ENCODE results near the gene LKAAEAR1. TPM values are rescaled to one million over a fixed set of nuclear protein-coding genes. Genes with fewer than 3 reads are reported as not detected.

LKAAEAR1 gene
- total and polyA plus RNA-seq, 2 of the 4 experiments (the other 2 are of a cell fraction) = 0.21 TPM; not detected in 1

GRCh38 chr20:64077876-64078551 lies 6.2 kb downstream of the LKAAEAR1 start:
- Histone ChIP-seq H2BK5ac (ENCODE audit: low read depth, low read length, poor library complexity, severe bottlenecking) (no peak overlapping the region), H3K23ac (ENCODE audit: low read depth, low read length) (no peak overlapping the region), H3K14ac (replicated peaks; ENCODE audit: low read depth, low read length) (no peak overlapping the region), H2BK15ac (ENCODE audit: low read depth, low read length) (no peak overlapping the region), H3K9me3 (ENCODE audit: control insufficient read depth, insufficient read depth, low read length) (no peaks in the 10 kb centered on the region), H3K4me3 (ENCODE audit: insufficient read depth, low read depth, low read length) (no peak overlapping the region), H3K56ac (ENCODE audit: extremely low read depth, insufficient read depth, low read length) (no peak overlapping the region), H4K91ac (ENCODE audit: insufficient read depth, low read depth, low read length) (no peak overlapping the region), H4K8ac (ENCODE audit: low read depth in 2 of 2, low read length in 2 of 2) (no peak overlapping the region), H4K20me1 (ENCODE audit: insufficient read depth, low read length) (peaks cover 6% of the 10 kb centered on the region), H2BK20ac (ENCODE audit: low read depth, low read length) (no peak overlapping the region), H3K79me1 (ENCODE audit: low read depth in 1 of 2, low read length in 2 of 2) (peaks cover 6 to 8% of the 10 kb centered on the region in 2 experiments; a peak in 3 of 4 replicates), H4K5ac (ENCODE audit: low read depth, low read length) (no peak overlapping the region), H3K4ac (ENCODE audit: low read depth, low read length) (no peak overlapping the region), H3K27me3 (ENCODE audit: control insufficient read depth, insufficient read depth, low read length) (peaks cover 6% of the 10 kb centered on the region; the same call in 1 of the 2 replicates), H3K18ac (ENCODE audit: low read depth, low read length) (no peak overlapping the region), H3K36me3 (ENCODE audit: control insufficient read depth, insufficient read depth, low read length) (peaks cover 15% of the 10 kb centered on the region; the same call in 1 of the 2 replicates), H2BK120ac (ENCODE audit: low read depth, low read length) (no peak overlapping the region), H3K4me1 (ENCODE audit: control insufficient read depth, insufficient read depth, low read length) (peaks cover 13% of the 10 kb centered on the region), H2AK9ac (replicated peaks; ENCODE audit: low read depth, low read length, poor library complexity) (no peak overlapping the region), H3K4me2 (ENCODE audit: low read depth, low read length) (no peak overlapping the region; the same call in 1 of the 2 replicates), H3K9me1 (ENCODE audit: insufficient read depth, low read length) (no peaks in the 10 kb centered on the region), H3K27ac (ENCODE audit: insufficient read depth, low read length) (no peak overlapping the region), H3K9ac (ENCODE audit: low read depth, low read length) (no peak overlapping the region), H2AFZ (replicated peaks; ENCODE audit: low read length, poor library complexity) (no peak overlapping the region), H2AK5ac (ENCODE audit: low read depth, low read length) (no peak overlapping the region)
- no peak for ATAC-seq (ENCODE audit: low read depth)
- DNase-seq = no peak
- intact Hi-C loops (cut with micrococcal nuclease) = no loop called here
- ChIA-PET POLR2A (ENCODE audit: unreplicated experiment) (no interaction called here), CTCF (no interaction called here)
- BruUV-seq (replicated peaks) = no TSS peak
- WGBS, 2 experiments (ENCODE audit: extremely low coverage in 2 of 2, insufficient read length in 1 of 2) = 49% methylated on average over 2 of the region's 15 CpGs; no CpG with 5 or more reads in 1 of the 2 experiments
- TF ChIP-seq CEBPB (IDR thresholded peaks at IDR 0.05; ENCODE audit: low read depth, low read length) = no peak
- no peak for TF ChIP-seq SMC3 (IDR thresholded peaks at IDR 0.05; ENCODE audit: low read depth, low read length)
- no peak for TF ChIP-seq MAZ (IDR thresholded peaks at IDR 0.05; ENCODE audit: borderline replicate concordance, low read depth, low read length)
- TF ChIP-seq RFX5 (IDR thresholded peaks at IDR 0.05; ENCODE audit: low read depth, low read length) = no peak
- no peak for TF ChIP-seq USF2 (IDR thresholded peaks at IDR 0.05; ENCODE audit: low read depth, low read length)
- TF ChIP-seq BHLHE40 (IDR thresholded peaks at IDR 0.05; ENCODE audit: low read depth, low read length) = no peak
- in situ Hi-C loops (cut with MboI; ENCODE audit: low sequenced_read_pairs) = no loop called here
- dilution Hi-C loops (cut with HindIII; ENCODE audit: low sequenced_read_pairs, unreplicated experiment) = no loop called here
